GM19193 (cell line): ENCODE measurements around the gene FSTL4.

ENCODE experiments used
- POLR2A ChIP-seq: IDR thresholded peaks from 4 replicates; pipeline ENCODE4 v1.6.1; 2011; ENCODE audit not compliant: insufficient read depth, insufficient read length; ENCODE audit errors: extremely low read depth

Gene FSTL4

GRCh38 chr5:133353741-133354140 lies 258.6 kb downstream of the FSTL4 start:
- no peak for TF ChIP-seq POLR2A

- no peak for TF ChIP-seq POLR2A
These were observed 263.9 kb downstream of the FSTL4 start for GRCh38 chr5:133348406-133348805.

- TF ChIP-seq POLR2A = no peak
These were observed 265.3 kb downstream of the FSTL4 start for GRCh38 chr5:133347039-133347438.

- TF ChIP-seq POLR2A = no peak
These were observed 268.1 kb downstream of the FSTL4 start for GRCh38 chr5:133344266-133344665.

- no peak for TF ChIP-seq POLR2A
These were observed 269.1 kb downstream of the FSTL4 start for GRCh38 chr5:133343196-133343595.

- no peak for TF ChIP-seq POLR2A
These were observed 270.2 kb downstream of the FSTL4 start for GRCh38 chr5:133341915-133342710.

- no peak for TF ChIP-seq POLR2A
These were observed 271.0 kb downstream of the FSTL4 start for GRCh38 chr5:133341296-133341695.

GRCh38 chr5:133340822-133341221 lies 271.5 kb downstream of the FSTL4 start:
- no peak for TF ChIP-seq POLR2A

GRCh38 chr5:133340002-133340755 lies 272.2 kb downstream of the FSTL4 start:
- no peak for TF ChIP-seq POLR2A

GRCh38 chr5:133338504-133339355 lies 273.6 kb downstream of the FSTL4 start:
- TF ChIP-seq POLR2A = no peak

GRCh38 chr5:133337795-133338445 lies 274.4 kb downstream of the FSTL4 start:
- TF ChIP-seq POLR2A = no peak

- TF ChIP-seq POLR2A = no peak
These were observed 275.4 kb downstream of the FSTL4 start for GRCh38 chr5:133336969-133337410.

- no peak for TF ChIP-seq POLR2A
These were observed 276.0 kb downstream of the FSTL4 start for GRCh38 chr5:133336121-133336968.
